HEK293 (cell line): Measurements from ENCODE around the gene ZFR2.

ENCODE experiments used
- HOXA7 ChIP-seq: sonication (generic); formaldehyde crosslinking; IDR thresholded peaks from 2 replicates; pipeline ENCODE4 v1.8.1; 2022; ENCODE audit warnings: missing genetic modification reagents, borderline replicate concordance
- KLF1 ChIP-seq: fragments of 450-650 bp; formaldehyde crosslinking; IDR thresholded peaks from 2 replicates; pipeline ENCODE4 v1.5.1; 2016; ENCODE audit warnings: missing biosample characterization, missing genetic modification characterization
- SP3 ChIP-seq: fragments of 450-650 bp; formaldehyde crosslinking; IDR thresholded peaks from 2 replicates; pipeline ENCODE4 v1.5.1; 2016; ENCODE audit warnings: missing biosample characterization, missing genetic modification characterization
- WT1 ChIP-seq: fragments of 450-650 bp; formaldehyde crosslinking; IDR thresholded peaks from 2 replicates; pipeline ENCODE4 v1.5.1; 2016; ENCODE audit warnings: missing biosample characterization, missing genetic modification characterization
- ZBTB1 ChIP-seq: fragments of 450-650 bp; formaldehyde crosslinking; IDR thresholded peaks from 2 replicates; pipeline ENCODE4 v1.5.1; 2016; ENCODE audit warnings: missing biosample characterization, missing genetic modification characterization
- ZBTB20 ChIP-seq: fragments of 450-650 bp; formaldehyde crosslinking; IDR thresholded peaks from 2 replicates; pipeline ENCODE4 v1.5.1; 2016; ENCODE audit warnings: missing biosample characterization, missing genetic modification characterization
- ZBTB48 ChIP-seq: fragments of 450-650 bp; formaldehyde crosslinking; IDR thresholded peaks from 2 replicates; pipeline ENCODE4 v1.5.1; 2016; ENCODE audit warnings: missing biosample characterization, missing genetic modification characterization
- ZFHX2 ChIP-seq: fragments of 450-650 bp; formaldehyde crosslinking; conservative IDR thresholded peaks from 2 replicates; pipeline ENCODE4 v1.5.1; 2016; ENCODE audit warnings: missing biosample characterization, missing genetic modification characterization
- ZNF10 ChIP-seq: fragments of 450-650 bp; formaldehyde crosslinking; IDR thresholded peaks from 2 replicates; pipeline ENCODE4 v1.5.1; 2017; ENCODE audit warnings: missing biosample characterization, missing genetic modification characterization
- ZNF138 ChIP-seq: fragments of 450-650 bp; formaldehyde crosslinking; IDR thresholded peaks from 2 replicates; pipeline ENCODE4 v1.5.1; 2016; ENCODE audit warnings: missing biosample characterization, missing genetic modification characterization, borderline replicate concordance
- ZNF214 ChIP-seq: fragments of 450-650 bp; formaldehyde crosslinking; IDR thresholded peaks from 2 replicates; pipeline ENCODE4 v1.5.1; 2017; ENCODE audit warnings: missing biosample characterization, mild to moderate bottlenecking, missing genetic modification characterization, borderline replicate concordance
- ZNF221 ChIP-seq: fragments of 450-650 bp; formaldehyde crosslinking; IDR thresholded peaks from 2 replicates; pipeline ENCODE4 v1.5.1; 2017; ENCODE audit warnings: missing biosample characterization, missing genetic modification characterization, borderline replicate concordance
- ZNF302 ChIP-seq: fragments of 450-650 bp; formaldehyde crosslinking; IDR thresholded peaks from 2 replicates; pipeline ENCODE4 v1.5.1; 2016; ENCODE audit warnings: missing biosample characterization, missing genetic modification characterization, low read depth
- ZNF416 ChIP-seq: fragments of 450-650 bp; formaldehyde crosslinking; IDR thresholded peaks from 2 replicates; pipeline ENCODE4 v1.5.1; 2016; ENCODE audit warnings: missing biosample characterization, missing genetic modification characterization
- ZNF423 ChIP-seq: fragments of 450-650 bp; formaldehyde crosslinking; IDR thresholded peaks from 2 replicates; pipeline ENCODE4 v1.5.1; 2016; ENCODE audit warnings: missing biosample characterization, missing genetic modification characterization
- ZNF621 ChIP-seq: fragments of 450-650 bp; formaldehyde crosslinking; IDR thresholded peaks from 2 replicates; pipeline ENCODE4 v1.5.1; 2017; ENCODE audit warnings: missing biosample characterization, missing genetic modification characterization
- ZNF623 ChIP-seq: fragments of 450-650 bp; formaldehyde crosslinking; IDR thresholded peaks from 2 replicates; pipeline ENCODE4 v1.5.1; 2016; ENCODE audit warnings: missing biosample characterization, missing genetic modification characterization
- ZNF626 ChIP-seq: fragments of 450-650 bp; sonication (Bioruptor Pico); formaldehyde crosslinking; IDR thresholded peaks from 2 replicates; pipeline ENCODE4 v1.5.1; 2018; ENCODE audit warnings: missing biosample characterization, missing genetic modification characterization, inconsistent platforms
- ZNF776 ChIP-seq: fragments of 450-650 bp; formaldehyde crosslinking; IDR thresholded peaks from 2 replicates; pipeline ENCODE4 v1.5.0; 2017; ENCODE audit warnings: missing biosample characterization, missing genetic modification characterization, borderline replicate concordance
- ZNF785 ChIP-seq: fragments of 450-650 bp; formaldehyde crosslinking; IDR thresholded peaks from 2 replicates; pipeline ENCODE4 v1.5.1; 2016; ENCODE audit warnings: missing biosample characterization, missing genetic modification characterization
- ZNF830 ChIP-seq: fragments of 450-650 bp; IDR thresholded peaks from 2 replicates; pipeline ENCODE4 v1.5.0; 2018; ENCODE audit warnings: missing biosample characterization, missing genetic modification characterization, low read depth, mild to moderate bottlenecking, moderate library complexity
- TF ChIP-seq, protein P1 (sequence below): fragments of 450-650 bp; formaldehyde crosslinking; IDR thresholded peaks from 2 replicates; pipeline ENCODE4 v1.5.1; 2016; ENCODE audit warnings: missing biosample characterization, missing genetic modification characterization
- TF ChIP-seq, protein P2 (sequence below): fragments of 450-650 bp; formaldehyde crosslinking; IDR thresholded peaks from 2 replicates; pipeline ENCODE4 v1.5.1; 2016; ENCODE audit warnings: missing biosample characterization, missing genetic modification characterization
- TF ChIP-seq, protein P3 (sequence below): fragments of 450-650 bp; formaldehyde crosslinking; IDR thresholded peaks from 2 replicates; pipeline ENCODE4 v1.5.1; 2016; ENCODE audit warnings: missing biosample characterization, missing genetic modification characterization
- TF ChIP-seq, protein P4 (sequence below): fragments of 450-650 bp; formaldehyde crosslinking; IDR thresholded peaks from 2 replicates; pipeline ENCODE4 v1.5.1; 2016; ENCODE audit warnings: missing biosample characterization, missing genetic modification characterization
- TF ChIP-seq, protein P5 (sequence below): IDR thresholded peaks from 2 replicates; pipeline ENCODE4 v1.6.1; 2011; ENCODE audit warnings: mild to moderate bottlenecking, low read depth, low read length, borderline replicate concordance
- TF ChIP-seq, protein P6 (sequence below): fragments of 450-650 bp; formaldehyde crosslinking; IDR thresholded peaks from 2 replicates; pipeline ENCODE4 v1.5.1; 2016; ENCODE audit warnings: missing biosample characterization, missing genetic modification characterization
- TF ChIP-seq, protein P7 (sequence below): fragments of 450-650 bp; formaldehyde crosslinking; IDR thresholded peaks from 2 replicates; pipeline ENCODE4 v1.5.1; 2016; ENCODE audit warnings: missing biosample characterization, missing genetic modification characterization, low read depth

ZFR2 gene

DNA sequence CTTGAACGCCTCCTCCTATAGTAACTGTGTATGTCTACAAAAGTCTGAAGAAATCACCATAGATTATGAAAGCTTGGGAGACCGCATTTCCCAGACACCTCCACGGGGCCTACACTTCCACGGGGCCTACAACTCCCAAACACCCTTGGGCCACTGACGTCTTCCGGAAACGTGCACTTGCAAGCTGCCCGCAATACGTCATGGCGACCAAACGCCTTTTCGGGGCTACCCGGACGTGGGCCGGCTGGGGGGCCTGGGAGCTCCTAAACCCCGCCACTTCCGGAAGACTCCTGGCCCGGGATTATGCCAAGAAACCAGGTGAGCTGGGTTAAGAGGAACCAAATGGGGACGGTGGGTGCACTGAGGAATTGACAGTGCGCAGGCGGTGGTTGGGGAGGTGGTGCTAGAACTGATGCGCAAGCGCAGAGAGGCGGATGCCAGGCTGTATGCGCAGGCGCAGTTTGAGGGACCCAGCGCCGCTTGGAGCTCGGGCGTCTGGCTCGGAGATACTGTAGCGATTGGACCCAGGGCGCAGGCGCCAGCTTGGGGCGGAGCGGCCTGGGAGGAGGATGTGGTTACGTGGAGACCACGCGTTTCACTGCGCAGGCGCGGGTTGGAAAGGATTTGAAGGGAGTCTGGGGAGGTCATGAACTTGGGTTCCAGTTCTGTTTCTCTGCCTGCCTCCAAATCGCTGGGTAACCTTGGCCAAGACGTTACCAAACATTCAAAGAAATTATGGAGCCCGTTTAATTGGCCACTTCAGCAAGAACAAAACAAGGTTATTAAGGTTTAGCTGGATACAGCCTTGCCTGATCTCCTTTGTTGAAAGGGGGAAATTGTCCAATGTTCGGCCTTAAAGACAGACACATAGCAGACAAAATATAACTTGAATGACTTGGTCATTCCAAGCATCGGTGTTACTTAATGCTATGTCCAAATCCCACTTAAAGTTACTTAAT, 106.1 kb downstream of the ZFR2 start, which contains the start of gene MRPL54 (continued):
- TF ChIP-seq ZNF416 (tag by site-specific recombination) (no peak), ZFHX2 (tag by site-specific recombination) (peak; percentile 77), ZBTB48 (tag by site-specific recombination) (no peak), SP3 (tag by site-specific recombination) (peak; percentile 70), ZNF776 (tag by site-specific recombination) (no peak), ZNF785 (tag by site-specific recombination) (no peak), HOXA7 (no peak), WT1 (tag by site-specific recombination) (no peak), ZNF621 (no peak), ZNF830 (tag by site-specific recombination) (no peak), ZBTB1 (tag by site-specific recombination) (no peak), ZNF423 (tag by site-specific recombination) (no peak), ZNF138 (no peak), ZNF623 (tag by site-specific recombination) (no peak), ZNF626 (tag by site-specific recombination) (no peak), ZNF214 (tag by site-specific recombination) (no peak), ZBTB20 (tag by site-specific recombination) (peak; percentile 96), ZNF10 (tag by site-specific recombination) (no peak), ZNF221 (no peak), ZNF302 (tag by site-specific recombination) (no peak), KLF1 (tag by site-specific recombination) (no peak)
- TF ChIP-seq, protein P1, sequence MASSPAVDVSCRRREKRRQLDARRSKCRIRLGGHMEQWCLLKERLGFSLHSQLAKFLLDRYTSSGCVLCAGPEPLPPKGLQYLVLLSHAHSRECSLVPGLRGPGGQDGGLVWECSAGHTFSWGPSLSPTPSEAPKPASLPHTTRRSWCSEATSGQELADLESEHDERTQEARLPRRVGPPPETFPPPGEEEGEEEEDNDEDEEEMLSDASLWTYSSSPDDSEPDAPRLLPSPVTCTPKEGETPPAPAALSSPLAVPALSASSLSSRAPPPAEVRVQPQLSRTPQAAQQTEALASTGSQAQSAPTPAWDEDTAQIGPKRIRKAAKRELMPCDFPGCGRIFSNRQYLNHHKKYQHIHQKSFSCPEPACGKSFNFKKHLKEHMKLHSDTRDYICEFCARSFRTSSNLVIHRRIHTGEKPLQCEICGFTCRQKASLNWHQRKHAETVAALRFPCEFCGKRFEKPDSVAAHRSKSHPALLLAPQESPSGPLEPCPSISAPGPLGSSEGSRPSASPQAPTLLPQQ (tag by site-specific recombination) = peak; percentile 52; the same call in 1 of the 2 replicates
- TF ChIP-seq, protein P2, sequence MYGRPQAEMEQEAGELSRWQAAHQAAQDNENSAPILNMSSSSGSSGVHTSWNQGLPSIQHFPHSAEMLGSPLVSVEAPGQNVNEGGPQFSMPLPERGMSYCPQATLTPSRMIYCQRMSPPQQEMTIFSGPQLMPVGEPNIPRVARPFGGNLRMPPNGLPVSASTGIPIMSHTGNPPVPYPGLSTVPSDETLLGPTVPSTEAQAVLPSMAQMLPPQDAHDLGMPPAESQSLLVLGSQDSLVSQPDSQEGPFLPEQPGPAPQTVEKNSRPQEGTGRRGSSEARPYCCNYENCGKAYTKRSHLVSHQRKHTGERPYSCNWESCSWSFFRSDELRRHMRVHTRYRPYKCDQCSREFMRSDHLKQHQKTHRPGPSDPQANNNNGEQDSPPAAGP (tag by site-specific recombination) = peak; percentile 71
- TF ChIP-seq, protein P3, sequence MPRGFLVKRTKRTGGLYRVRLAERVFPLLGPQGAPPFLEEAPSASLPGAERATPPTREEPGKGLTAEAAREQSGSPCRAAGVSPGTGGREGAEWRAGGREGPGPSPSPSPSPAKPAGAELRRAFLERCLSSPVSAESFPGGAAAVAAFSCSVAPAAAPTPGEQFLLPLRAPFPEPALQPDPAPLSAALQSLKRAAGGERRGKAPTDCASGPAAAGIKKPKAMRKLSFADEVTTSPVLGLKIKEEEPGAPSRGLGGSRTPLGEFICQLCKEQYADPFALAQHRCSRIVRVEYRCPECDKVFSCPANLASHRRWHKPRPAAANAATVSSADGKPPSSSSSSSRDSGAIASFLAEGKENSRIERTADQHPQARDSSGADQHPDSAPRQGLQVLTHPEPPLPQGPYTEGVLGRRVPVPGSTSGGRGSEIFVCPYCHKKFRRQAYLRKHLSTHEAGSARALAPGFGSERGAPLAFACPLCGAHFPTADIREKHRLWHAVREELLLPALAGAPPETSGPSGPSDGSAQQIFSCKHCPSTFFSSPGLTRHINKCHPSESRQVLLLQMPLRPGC = 0 out of 2 replicates have a peak, but pooled peaks have one; percentile 15
- TF ChIP-seq, protein P4, sequence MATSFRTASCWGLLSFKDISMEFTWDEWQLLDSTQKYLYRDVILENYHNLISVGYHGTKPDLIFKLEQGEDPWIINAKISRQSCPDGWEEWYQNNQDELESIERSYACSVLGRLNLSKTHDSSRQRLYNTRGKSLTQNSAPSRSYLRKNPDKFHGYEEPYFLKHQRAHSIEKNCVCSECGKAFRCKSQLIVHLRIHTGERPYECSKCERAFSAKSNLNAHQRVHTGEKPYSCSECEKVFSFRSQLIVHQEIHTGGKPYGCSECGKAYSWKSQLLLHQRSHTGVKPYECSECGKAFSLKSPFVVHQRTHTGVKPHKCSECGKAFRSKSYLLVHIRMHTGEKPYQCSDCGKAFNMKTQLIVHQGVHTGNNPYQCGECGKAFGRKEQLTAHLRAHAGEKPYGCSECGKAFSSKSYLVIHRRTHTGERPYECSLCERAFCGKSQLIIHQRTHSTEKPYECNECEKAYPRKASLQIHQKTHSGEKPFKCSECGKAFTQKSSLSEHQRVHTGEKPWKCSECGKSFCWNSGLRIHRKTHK = no peak
- TF ChIP-seq, protein P5, sequence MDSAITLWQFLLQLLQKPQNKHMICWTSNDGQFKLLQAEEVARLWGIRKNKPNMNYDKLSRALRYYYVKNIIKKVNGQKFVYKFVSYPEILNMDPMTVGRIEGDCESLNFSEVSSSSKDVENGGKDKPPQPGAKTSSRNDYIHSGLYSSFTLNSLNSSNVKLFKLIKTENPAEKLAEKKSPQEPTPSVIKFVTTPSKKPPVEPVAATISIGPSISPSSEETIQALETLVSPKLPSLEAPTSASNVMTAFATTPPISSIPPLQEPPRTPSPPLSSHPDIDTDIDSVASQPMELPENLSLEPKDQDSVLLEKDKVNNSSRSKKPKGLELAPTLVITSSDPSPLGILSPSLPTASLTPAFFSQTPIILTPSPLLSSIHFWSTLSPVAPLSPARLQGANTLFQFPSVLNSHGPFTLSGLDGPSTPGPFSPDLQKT = 0 out of 2 replicates have a peak, but pooled peaks have one; percentile 52
- TF ChIP-seq, protein P6, sequence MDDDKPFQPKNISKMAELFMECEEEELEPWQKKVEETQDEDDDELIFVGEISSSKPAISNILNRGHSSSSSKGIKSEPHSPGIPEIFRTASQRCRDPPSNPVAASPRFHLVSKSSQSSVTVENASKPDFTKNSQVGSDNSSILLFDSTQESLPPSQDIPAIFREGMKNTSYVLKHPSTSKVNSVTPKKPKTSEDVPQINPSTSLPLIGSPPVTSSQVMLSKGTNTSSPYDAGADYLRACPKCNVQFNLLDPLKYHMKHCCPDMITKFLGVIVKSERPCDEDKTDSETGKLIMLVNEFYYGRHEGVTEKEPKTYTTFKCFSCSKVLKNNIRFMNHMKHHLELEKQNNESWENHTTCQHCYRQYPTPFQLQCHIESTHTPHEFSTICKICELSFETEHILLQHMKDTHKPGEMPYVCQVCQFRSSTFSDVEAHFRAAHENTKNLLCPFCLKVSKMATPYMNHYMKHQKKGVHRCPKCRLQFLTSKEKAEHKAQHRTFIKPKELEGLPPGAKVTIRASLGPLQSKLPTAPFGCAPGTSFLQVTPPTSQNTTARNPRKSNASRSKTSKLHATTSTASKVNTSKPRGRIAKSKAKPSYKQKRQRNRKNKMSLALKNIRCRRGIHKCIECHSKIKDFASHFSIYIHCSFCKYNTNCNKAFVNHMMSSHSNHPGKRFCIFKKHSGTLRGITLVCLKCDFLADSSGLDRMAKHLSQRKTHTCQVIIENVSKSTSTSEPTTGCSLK = no peak
- TF ChIP-seq, protein P7, sequence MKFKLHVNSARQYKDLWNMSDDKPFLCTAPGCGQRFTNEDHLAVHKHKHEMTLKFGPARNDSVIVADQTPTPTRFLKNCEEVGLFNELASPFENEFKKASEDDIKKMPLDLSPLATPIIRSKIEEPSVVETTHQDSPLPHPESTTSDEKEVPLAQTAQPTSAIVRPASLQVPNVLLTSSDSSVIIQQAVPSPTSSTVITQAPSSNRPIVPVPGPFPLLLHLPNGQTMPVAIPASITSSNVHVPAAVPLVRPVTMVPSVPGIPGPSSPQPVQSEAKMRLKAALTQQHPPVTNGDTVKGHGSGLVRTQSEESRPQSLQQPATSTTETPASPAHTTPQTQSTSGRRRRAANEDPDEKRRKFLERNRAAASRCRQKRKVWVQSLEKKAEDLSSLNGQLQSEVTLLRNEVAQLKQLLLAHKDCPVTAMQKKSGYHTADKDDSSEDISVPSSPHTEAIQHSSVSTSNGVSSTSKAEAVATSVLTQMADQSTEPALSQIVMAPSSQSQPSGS = peak; percentile 85
